GM23248 (cell line): ENCODE measurements around the gene DHDDS.

ENCODE experiments used
- EZH2 ChIP-seq: fragments of 200-600 bp; sonication (generic); IDR thresholded peaks from 2 replicates; pipeline ENCODE4 v1.6.1; 2018; ENCODE audit warnings: antibody characterized with exemption, mild to moderate bottlenecking; ENCODE audit not compliant: insufficient read depth, poor library complexity, severe bottlenecking
- EZH2phosphoT487 ChIP-seq: fragments of 200-600 bp; sonication (generic); IDR thresholded peaks from 2 replicates; pipeline ENCODE4 v1.6.1; 2018; ENCODE audit warnings: antibody characterized with exemption, moderate library complexity, mild to moderate bottlenecking, low read depth; ENCODE audit not compliant: insufficient read depth

DNA sequence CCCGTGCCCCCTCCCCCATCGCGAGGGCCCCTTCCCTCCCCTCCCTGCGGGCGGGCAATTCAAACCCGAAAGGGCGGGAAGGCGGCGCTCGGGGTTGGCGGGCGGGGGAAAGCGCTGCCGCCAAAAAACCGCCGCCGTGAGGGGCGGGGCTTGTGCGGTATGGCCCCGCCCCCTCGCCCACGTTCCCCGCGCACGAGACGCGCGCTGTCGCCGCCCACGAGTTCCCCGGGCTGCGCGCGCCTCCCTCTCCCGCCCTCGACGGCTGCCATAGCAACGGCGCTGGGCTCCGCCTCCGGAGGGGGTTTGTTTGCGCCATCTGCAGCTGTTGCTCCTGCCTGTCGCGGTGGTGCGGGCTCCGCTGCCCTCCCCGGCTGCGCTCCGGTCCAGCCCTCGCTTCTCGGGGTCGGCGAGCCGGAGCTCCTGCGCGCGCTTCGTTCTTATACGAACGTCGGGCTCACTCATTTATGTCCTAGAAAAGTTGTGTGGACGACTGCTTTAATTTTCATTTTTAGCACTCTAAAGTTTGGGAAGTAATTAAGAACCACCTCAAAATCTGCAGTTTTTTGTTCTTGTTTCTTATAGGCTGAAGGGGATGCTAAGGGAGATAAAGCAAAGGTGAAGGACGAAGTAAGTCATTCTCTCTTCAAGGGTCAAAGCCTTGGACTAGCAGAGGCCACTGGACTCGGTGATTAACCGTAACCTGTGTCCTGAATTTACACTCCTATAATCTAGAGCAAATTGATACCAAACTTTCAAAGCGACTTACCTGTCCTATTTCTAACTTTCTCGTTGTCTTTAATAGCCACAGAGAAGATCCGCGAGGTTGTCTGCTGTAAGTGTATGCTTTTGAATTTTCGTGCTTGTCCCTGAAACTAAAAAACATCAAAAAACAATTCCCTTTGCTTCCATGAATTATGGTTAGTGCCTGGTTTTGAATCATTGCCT is 41.1 kb downstream of the DHDDS start:
- TF ChIP-seq EZH2 (no peak), EZH2phosphoT487 (no peak)
